Spinal cord (tissue), 10 donors: Measurements from ENCODE around the gene NAT16. TPM values are rescaled to one million over a fixed set of nuclear protein-coding genes. Genes with fewer than 3 reads are reported as not detected.

ENCODE experiments used
- DNase-seq, 6 donors: peaks; one replicate each; pipeline versions ENCODE4 v3.0.0 to v3.0.0-alpha.2; 2013 to 2015; ENCODE audit warnings: low spot score in 6 of 6, low read depth in 4 of 6
- H3K27ac ChIP-seq: one replicate; pipeline ENCODE4 v1.5.1; 2013; ENCODE audit warnings: low read depth, low read length, control low read depth
- H3K27me3 ChIP-seq: one replicate; pipeline ENCODE4 v1.6.1; 2013; ENCODE audit warnings: low read length; ENCODE audit not compliant: control insufficient read depth, insufficient read depth
- H3K36me3 ChIP-seq: one replicate; pipeline ENCODE4 v1.6.1; 2013; ENCODE audit warnings: low read length; ENCODE audit not compliant: control insufficient read depth, insufficient read depth
- H3K4me1 ChIP-seq: one replicate; pipeline ENCODE4 v1.6.1; 2013; ENCODE audit warnings: low read length; ENCODE audit not compliant: control insufficient read depth, insufficient read depth
- H3K4me3 ChIP-seq: one replicate; pipeline ENCODE4 v1.5.1; 2013; ENCODE audit warnings: low read depth, low read length, control low read depth
- H3K9me3 ChIP-seq: one replicate; pipeline ENCODE4 v1.6.1; 2013; ENCODE audit warnings: low read length; ENCODE audit not compliant: control insufficient read depth, insufficient read depth
- WGBS: methylation state at CpG from one replicate; pipeline ENCODE4 v1.1.5; 2013; ENCODE audit warnings: missing lambda C conversion rate; ENCODE audit not compliant: insufficient coverage; 5-methylcytosine and 5-hydroxymethylcytosine counted together
- polyA plus RNA-seq, 2 donors: library from polyadenylated mRNA; unstranded; fragments of 120-200 nt; gene quantifications; one replicate each; pipeline ENCODE4 v1.2.1, GENCODE V29; 2013; ENCODE audit not compliant: insufficient read length in 2 of 2
- total RNA-seq, 2 donors: library from RNA; depleted of rRNA in 1 of 2; stranded (reverse); fragments of 120-200 nt in 1 of 2; fragments of >200 nt in 1 of 2; gene quantifications; one replicate each; pipeline versions ENCODE4 v1.2.3 to v1.2.4, GENCODE V29; 2013 to 2014
- donor health status: healthy.

Gene NAT16
- total and polyA plus RNA-seq, 4 donors: 0.40 to 7.5 (median 3.7) TPM

DNA sequence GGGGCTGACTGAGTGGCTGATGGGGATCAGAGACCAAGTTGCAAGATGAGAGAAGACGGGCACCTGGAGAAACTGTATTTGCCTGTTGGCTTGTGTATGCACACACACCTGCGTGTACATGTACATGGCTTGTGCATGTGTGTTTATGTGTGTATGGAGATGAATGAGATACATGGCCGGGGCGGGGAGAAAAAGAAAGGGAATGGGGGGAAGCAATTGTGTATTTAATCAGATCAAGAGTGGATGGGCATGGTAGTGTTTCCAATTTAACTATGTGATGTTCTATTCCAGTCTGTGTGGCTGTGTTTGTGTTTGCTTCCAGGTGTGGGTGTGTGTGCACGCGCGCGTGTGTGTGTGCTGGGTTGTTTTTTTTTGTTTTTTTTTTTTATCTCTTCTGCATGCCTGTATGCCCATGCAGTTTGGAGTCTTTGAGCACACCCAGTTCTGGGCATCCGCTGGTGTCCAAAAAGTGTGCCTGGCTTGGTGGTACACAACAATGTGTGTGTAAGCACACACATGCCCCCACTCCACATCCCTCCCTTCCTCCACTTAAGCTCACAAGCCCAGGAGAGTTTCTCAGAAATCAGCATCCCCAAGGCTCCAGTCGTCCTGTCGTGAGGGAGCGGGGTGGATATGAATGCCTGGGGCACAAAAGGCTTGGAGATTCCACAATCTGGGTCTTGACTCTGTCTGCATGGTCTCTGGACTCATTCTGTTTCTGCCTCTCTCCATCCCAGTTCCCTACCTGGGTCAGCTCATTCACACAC lies 12.3 kb downstream of the NAT16 start:
- H3K4me3 ChIP-seq: no peak overlapping the region
- peak in 2 of 6 donors; percentile 5 to 23 for DNase-seq
- WGBS: 2% methylated on average over 8 of the region's 12 CpGs
- peaks cover 86% of the 10 kb centered on the region for H3K27me3 ChIP-seq
- H3K36me3 ChIP-seq: peaks cover 9% of the 10 kb centered on the region
- peaks cover 75% of the 10 kb centered on the region for H3K4me1 ChIP-seq
- H3K27ac ChIP-seq: no peak overlapping the region
- H3K9me3 ChIP-seq: no peaks in the 10 kb centered on the region

DNA sequence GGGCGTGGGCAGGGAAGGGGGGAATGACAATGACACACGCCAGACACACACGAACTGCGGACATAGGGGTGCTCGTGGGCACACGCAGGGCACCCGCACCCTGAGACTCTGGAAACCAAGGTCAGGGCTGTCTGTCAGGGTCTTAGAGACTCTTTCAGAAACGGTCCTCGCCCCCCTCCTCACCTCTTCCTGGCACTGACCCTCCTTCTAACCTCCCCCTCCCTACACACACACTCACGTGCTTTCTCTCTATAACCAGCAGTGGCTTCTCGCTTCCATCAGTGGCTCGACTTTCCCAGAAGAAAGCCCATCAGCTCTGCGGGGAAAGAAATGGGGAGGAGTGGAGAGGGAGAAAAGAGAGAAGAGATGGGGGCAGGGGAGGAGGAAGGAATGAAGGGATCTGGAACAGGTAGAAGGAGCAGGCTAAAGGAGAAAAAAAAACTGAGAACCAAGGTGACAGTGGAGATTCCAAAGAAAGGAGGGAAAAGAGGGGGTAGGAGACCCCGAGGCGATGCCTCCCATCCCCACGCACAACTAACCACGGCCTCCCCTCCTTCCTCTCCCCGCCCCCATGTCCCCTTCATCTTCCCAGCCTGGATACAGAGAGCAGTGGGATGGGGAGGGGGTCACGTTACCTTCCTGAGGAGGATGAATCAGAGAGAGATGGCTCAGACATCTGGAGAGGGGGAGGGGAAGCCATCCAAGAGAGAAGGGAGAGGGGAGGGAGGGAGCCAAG lies 13.0 kb downstream of the NAT16 start:
- no peaks in the 10 kb centered on the region for H3K9me3 ChIP-seq
- H3K36me3 ChIP-seq: peaks cover 7% of the 10 kb centered on the region
- DNase-seq: peak in 2 of 6 donors; percentile 51 to 92
- no peak overlapping the region for H3K27ac ChIP-seq
- H3K4me3 ChIP-seq: peak overlapping the region; percentile 12
- 1% methylated on average over 12 of the region's 19 CpGs for WGBS
- H3K27me3 ChIP-seq: peaks cover 79% of the 10 kb centered on the region
- H3K4me1 ChIP-seq: peaks cover 74% of the 10 kb centered on the region

DNA sequence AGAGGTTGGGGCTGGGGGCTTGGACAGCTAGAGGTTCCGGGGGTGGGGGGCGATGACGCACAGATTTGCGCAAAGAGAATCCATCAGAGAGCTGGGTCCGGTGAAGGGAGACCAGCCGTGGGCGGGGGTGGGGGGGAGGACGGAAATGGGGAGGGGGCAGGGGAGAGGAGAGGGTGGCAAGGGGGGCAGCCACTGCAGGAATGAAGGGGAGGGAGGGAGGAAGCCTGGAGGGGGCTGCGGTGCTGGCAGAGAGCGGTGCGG lies 13.5 kb downstream of the NAT16 start:
- H3K4me3 ChIP-seq: peak overlapping the region; percentile 12
- H3K9me3 ChIP-seq: no peaks in the 10 kb centered on the region
- H3K27ac ChIP-seq: no peak overlapping the region
- peaks cover 70% of the 10 kb centered on the region for H3K4me1 ChIP-seq
- WGBS: 0% methylated on average over 3 of the region's 11 CpGs
- H3K27me3 ChIP-seq: peaks cover 74% of the 10 kb centered on the region
- DNase-seq: no peak
- H3K36me3 ChIP-seq: peaks cover 2% of the 10 kb centered on the region

DNA sequence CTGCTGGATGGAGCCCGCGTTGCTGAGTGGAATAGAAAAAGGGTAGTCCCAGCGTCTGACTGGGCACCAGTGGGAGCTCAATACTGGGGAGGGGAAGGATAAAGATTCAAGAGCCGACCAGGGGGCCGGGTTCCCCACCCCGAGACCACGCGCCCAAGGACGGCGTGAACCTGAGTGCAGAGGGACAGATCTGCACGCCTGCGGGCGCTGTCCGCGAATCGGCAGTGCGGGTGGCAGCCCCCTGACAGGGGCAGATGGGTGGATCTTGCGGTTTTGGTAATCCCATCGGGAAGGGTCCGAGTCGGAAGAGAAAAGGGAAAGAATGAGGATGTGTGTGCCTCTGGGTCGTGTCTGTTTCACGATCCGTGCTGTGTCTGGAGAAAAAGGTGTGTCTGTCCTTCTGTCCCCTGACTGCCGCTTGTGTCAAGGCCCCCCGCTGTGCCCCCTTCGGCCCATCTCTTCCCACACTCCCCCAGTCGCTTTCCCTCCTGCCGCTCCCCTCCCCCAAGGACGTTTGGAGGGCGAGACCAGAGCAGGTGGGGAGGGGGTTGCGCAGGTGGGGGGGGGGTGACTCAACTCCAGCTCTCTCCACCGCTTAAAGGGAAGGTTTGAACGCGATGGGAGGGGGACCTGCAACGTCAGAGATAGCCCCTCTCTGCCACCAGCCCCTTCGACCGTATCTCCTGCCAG lies 14.0 kb downstream of the NAT16 start:
- H3K36me3 ChIP-seq: peaks cover 2% of the 10 kb centered on the region
- H3K27ac ChIP-seq: peak overlapping the region; percentile 47
- H3K4me1 ChIP-seq: peaks cover 66% of the 10 kb centered on the region
- no peaks in the 10 kb centered on the region for H3K9me3 ChIP-seq
- peak overlapping the region; percentile 35 for H3K4me3 ChIP-seq
- peak in 2 of 6 donors; percentile 24 to 92 for DNase-seq
- peaks cover 70% of the 10 kb centered on the region for H3K27me3 ChIP-seq
- under 1% methylated on average over 22 of the region's 38 CpGs for WGBS

DNA sequence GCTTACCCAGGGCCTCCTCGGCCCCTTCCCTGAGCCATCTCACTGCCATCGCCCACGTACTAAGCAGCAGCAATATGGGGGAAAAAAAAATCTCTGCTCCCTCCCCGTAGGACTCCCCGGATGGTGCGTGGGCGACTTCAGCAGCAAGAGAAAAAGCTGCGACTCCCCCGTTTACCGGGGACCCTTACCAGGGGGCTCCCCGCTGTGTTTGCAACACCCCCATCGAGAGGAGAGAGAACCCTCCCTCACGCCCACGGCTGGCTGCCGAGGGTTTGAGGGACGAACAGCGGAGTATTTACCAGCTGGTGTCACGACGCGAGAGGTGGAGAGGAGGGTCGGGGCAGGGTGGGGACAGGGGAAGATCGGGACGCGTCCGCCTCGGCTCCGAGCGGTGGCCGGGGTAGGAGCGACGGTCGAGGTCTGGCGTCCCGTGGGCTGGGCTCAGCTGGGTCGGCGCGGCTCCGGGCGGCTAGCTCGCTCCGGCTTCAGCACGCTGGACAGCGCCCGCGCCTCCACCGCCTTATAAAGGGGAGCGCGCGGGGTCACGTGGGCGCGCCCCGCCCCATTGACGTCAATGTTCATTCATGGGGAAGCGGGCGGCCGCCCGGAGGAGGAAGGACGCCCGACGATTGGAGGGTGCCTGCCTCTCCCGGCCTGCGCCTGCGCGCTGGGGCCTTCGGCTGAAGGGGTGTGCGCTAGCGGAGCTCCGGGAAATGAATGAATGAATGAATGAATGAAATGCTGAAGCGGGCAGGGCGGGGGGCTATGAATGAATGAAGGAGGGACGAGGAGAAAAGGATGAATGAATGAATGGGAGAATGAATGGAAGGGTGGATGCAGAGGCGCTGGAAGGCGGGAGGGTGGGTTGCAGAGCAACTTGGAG lies 14.8 kb downstream of the NAT16 start, which contains the start of gene VGF:
Gene VGF, minus strand, starts transcription at position 495 of the 883 bp plus-strand sequence. CDS start 726 bp downstream, outside the sequence.
- WGBS: 0% methylated on average over 67 of the region's 74 CpGs
- H3K27ac ChIP-seq: peak within 1 kb of the TSS; percentile 47

DNA sequence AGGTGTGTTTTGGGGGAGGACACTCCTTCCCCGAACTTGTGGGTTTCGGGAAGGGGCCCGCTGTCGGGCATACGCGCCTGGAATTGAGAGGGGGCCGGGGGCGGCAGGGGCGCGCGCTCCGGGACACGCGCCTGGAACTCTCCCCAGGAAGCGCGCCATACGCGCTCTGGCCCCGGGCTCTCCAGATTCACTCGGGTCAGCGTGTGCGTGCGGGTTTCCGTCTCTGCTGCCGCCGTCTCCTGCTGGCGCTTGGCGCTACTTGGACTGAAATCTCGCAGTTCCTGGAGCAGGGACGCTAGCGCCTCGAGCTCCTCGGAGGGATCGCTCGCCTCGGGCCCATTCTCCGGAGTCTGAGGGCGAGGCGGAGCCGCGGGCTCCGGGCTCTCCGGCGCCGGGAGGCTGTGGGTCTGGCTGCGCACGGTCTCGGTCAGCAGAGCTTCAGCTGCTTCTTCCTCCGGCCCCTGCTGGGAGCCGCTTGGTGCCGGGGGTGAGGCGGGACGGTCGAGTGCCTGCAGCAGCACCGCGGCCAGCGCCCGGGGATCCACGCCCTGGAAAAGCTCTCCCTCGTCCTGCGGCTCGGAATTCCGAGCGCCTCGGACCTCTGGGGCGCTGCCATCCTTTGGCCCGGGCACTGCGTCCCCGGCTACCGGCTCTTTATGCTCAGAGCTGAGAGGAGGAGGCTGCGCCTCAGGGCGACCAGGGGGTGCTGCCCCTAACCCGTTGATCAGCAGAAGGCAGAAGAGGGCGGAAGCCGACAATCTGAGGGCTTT lies 15.8 kb downstream of the NAT16 start:
- no peaks in the 10 kb centered on the region for H3K9me3 ChIP-seq
- peak overlapping the region; percentile 41 for H3K4me3 ChIP-seq
- H3K4me1 ChIP-seq: peaks cover 53% of the 10 kb centered on the region
- WGBS: under 1% methylated on average over 75 of the region's 75 CpGs
- peaks cover 20% of the 10 kb centered on the region for H3K36me3 ChIP-seq
- H3K27ac ChIP-seq: no peak overlapping the region
- peak in 1 of 6 donors; percentile 28 for DNase-seq
- H3K27me3 ChIP-seq: peaks cover 51% of the 10 kb centered on the region

More for the DNA sequence above, 14.8 kb downstream of the NAT16 start, which contains the start of gene VGF:
- Histone ChIP-seq H3K9me3 (no peaks in the 10 kb centered on the region), H3K27me3 (peaks cover 62% of the 10 kb centered on the region), H3K36me3 (peaks cover 9% of the 10 kb centered on the region), H3K4me1 (peaks cover 63% of the 10 kb centered on the region), H3K4me3 (peak within 1 kb of the TSS; percentile 41)
- peak; percentile 84 to 99 (median 90) for DNase-seq

DNA sequence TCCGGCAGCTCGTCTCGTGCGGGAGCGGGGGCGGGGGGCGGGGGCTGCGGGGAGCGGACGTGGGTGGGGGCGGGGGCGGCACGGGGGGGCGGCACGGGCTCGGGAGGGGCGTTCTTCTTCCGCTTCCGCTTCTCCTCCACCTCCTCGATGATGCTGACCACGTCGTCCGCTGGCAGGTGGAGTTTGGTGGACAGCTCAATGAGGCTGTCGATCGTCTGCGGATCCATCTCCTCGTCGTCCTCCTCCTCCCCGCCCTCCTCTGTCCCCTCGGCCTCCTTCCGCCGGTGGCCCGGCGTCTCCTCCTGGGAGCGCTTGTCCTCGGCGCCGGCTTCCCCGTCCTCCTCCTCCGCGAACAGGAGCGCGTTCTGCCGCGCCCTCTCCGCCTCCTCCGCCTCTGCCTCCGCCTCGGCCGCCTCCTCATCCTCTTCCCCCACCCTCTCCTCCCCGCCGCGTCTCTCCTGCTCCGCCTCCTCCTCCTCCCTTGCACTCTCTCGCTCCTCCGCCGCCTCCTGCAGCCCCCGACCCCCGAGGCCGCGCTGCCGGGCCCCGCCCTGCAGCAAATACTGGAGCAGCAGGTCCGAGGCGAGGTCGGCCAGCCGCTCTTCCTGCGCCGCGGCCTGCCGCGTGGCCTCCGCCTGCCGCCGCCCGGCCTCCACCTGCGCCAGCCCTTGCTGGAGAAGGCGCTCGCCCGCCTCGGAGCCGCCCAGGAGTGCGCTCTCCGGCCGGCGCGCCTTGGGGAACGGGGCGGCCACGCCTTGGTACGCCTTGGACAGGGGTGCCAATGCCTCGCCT lies 16.6 kb downstream of the NAT16 start:
- H3K27me3 ChIP-seq: peaks cover 43% of the 10 kb centered on the region
- DNase-seq: peak in 2 of 6 donors; percentile 78 to 95
- no peaks in the 10 kb centered on the region for H3K9me3 ChIP-seq
- H3K4me3 ChIP-seq: peak overlapping the region; percentile 41
- H3K4me1 ChIP-seq: peaks cover 48% of the 10 kb centered on the region
- WGBS: 0% methylated on average over 69 of the region's 92 CpGs
- peaks cover 28% of the 10 kb centered on the region for H3K36me3 ChIP-seq
- no peak overlapping the region for H3K27ac ChIP-seq
